ENCODE measurements around the gene SLC66A1.

The SLC66A1 gene

DNA sequence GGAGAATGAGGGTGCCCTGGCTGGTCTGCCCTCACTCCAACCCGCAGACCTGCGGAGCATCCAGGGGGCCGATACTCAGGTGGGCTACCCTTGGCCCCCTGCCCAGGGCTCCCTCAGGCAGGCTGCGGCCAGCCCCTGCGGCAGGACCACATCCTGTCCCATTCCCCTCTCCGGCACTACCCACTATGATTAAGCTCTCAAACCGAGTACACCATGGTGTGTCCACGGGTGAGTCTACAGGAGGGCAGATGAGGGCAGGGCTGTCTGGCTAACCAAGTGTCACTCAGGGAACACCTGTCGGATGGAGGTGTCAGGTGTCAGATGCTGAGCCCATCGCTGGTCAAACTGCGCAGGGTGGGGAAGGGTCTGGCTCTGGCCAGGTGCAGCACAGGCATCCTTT lies 47.2 kb downstream of the SLC66A1 start:
- no peaks in the 10 kb centered on the region for H3K27me3 Mint-ChIP-seq
- H3K4me1 Mint-ChIP-seq (ENCODE audit: low read depth in 2 of 2), result peaks cover 12 to 18% of the 10 kb centered on the region in 2 donors
- no peak for DNase-seq
- peak overlapping the region; percentile 58 to 77 for H3K27ac Mint-ChIP-seq
- H3K4me3 Mint-ChIP-seq, result no peak overlapping the region
- H3K9me3 Mint-ChIP-seq, result no peaks in the 10 kb centered on the region
- H3K36me3 Mint-ChIP-seq (ENCODE audit: insufficient read depth), result peaks cover 34% of the 10 kb centered on the region
- ATAC-seq (replicated peaks), result no peak

DNA sequence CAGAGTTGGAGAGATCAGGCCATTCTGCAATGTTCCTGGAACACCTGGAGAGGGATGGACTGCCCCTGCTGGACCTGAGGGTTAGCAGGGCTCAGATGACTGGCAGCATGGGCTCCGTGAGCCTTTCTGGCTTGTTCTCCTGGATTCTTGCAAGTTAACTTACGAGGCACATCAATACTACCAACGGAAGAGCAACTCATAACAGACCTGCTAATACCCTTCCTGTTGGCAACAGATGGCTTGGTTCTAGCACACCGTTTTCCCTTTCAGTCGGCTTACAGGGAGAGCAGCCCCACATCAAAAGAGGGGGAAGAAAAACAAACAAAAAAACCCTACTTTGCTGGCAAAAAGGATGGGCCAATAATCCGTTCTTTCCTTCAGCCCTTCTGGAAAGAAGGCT lies 47.9 kb downstream of the SLC66A1 start:
- Mint-ChIP-seq H3K27me3 (no peaks in the 10 kb centered on the region), H3K36me3 (ENCODE audit: insufficient read depth) (peaks cover 31% of the 10 kb centered on the region), H3K9me3 (no peaks in the 10 kb centered on the region), H3K4me3 (no peak overlapping the region), H3K4me1 (ENCODE audit: low read depth in 2 of 2) (peaks cover 16 to 21% of the 10 kb centered on the region in 2 donors), H3K27ac (peak overlapping the region; percentile 58 to 77)
- DNase-seq (no peak), ATAC-seq (replicated peaks) (no peak)

DNA sequence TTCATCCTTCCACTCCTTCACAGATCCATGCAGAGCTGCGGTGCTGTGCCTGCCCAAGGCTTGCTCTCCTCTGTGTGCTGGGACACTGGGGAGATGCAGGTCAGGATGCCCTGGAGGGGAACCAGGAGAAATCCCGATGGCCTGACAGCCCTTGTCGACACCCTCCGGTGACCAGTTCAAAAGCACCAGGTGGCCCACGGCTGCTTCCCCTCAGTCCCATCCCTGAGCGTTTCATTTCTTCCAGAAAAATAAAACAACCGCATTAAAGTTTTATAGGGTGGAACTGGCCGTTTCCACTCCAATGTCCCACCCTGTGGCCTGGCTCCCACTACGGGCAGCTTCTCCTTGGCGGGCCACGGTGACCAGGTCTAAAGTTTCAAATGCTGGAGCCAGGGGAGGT lies 48.3 kb downstream of the SLC66A1 start:
- peak overlapping the region; percentile 62 to 77 for H3K27ac Mint-ChIP-seq
- no peaks in the 10 kb centered on the region for H3K27me3 Mint-ChIP-seq
- no peak overlapping the region for H3K4me3 Mint-ChIP-seq
- DNase-seq, result no peak
- ATAC-seq (replicated peaks), result no peak
- H3K4me1 Mint-ChIP-seq (ENCODE audit: low read depth in 2 of 2), result peaks cover 18 to 25% of the 10 kb centered on the region in 2 donors
- no peaks in the 10 kb centered on the region for H3K9me3 Mint-ChIP-seq
- peaks cover 31% of the 10 kb centered on the region for H3K36me3 Mint-ChIP-seq (ENCODE audit: insufficient read depth)

DNA sequence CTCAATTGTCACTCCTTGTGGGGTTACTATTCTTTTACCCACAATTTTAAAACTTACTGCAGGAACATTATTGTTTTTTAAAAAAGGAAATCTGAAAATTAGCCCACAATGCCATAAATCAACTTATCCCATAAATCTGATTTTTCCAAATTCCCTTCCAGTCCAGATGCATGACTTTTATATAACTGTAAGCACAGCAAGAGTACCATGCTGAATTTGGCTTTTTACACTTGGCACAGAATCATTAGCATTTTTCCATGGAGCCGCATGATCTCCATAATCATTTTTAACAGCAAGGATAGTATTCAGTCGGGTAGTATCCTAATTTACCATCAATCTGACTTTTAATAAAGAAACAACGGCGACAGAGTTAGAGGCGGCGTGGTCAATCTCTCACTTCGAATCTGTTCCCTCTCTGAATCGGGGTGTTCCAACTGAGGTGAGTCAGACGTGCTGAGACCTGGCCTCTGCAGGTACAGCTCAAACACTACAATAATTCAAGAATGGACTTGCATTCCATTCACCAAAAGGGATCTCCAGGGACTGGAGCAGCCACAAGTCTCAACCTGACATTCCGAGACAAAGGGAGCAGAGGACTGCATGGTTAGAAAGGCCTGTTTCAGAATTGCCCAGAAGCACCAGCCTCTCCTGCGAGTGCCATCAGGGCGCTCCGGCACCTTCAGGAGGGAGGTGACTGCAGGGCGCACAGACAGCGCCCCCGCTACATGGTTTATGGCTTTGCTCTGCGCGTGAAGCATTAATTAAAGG lies 48.9 kb downstream of the SLC66A1 start:
- H3K36me3 Mint-ChIP-seq (ENCODE audit: insufficient read depth), result peaks cover 30% of the 10 kb centered on the region
- no peak for ATAC-seq (replicated peaks)
- DNase-seq, result no peak

DNA sequence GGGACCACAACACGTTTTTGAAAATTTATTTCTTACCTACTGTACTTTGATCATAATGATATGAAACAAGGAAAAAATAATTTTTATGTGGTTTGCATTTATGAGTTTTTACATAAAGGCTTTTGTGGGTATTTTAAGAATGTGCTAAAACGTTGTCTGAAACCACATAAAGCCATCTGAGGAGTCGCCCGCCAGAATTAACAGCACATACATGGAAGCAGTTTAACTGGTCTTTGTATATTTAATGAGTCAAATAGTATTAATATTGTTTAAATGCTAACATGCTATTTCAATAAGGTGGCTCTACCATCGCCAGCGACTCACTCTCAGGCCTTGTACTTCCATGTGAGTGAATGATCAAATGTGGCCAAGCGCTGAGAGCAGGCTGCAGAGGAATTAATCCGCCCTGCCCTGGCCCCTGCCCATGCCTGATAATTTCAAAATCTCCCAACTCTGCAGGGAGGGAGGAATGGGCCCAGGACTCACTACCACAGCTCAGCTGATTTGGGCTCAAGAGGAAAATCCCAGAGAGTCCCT lies 49.6 kb downstream of the SLC66A1 start:
- DNase-seq (no peak), ATAC-seq (replicated peaks) (no peak)
- H3K27me3 Mint-ChIP-seq, result no peaks in the 10 kb centered on the region
- H3K4me1 Mint-ChIP-seq (ENCODE audit: low read depth in 2 of 2), result peaks cover 20 to 32% of the 10 kb centered on the region in 2 donors
- H3K27ac Mint-ChIP-seq, result no peak overlapping the region
- H3K9me3 Mint-ChIP-seq, result no peaks in the 10 kb centered on the region
- H3K4me3 Mint-ChIP-seq, result no peak overlapping the region
- H3K36me3 Mint-ChIP-seq (ENCODE audit: insufficient read depth), result peaks cover 26% of the 10 kb centered on the region

More for the DNA sequence above, 48.9 kb downstream of the SLC66A1 start:
- H3K9me3 Mint-ChIP-seq, result no peaks in the 10 kb centered on the region
- H3K4me3 Mint-ChIP-seq, result no peak overlapping the region
- peaks cover 20 to 31% of the 10 kb centered on the region in 2 donors for H3K4me1 Mint-ChIP-seq (ENCODE audit: low read depth in 2 of 2)
- H3K27ac Mint-ChIP-seq, result peak overlapping the region; percentile 41 to 62
- H3K27me3 Mint-ChIP-seq, result no peaks in the 10 kb centered on the region

DNA sequence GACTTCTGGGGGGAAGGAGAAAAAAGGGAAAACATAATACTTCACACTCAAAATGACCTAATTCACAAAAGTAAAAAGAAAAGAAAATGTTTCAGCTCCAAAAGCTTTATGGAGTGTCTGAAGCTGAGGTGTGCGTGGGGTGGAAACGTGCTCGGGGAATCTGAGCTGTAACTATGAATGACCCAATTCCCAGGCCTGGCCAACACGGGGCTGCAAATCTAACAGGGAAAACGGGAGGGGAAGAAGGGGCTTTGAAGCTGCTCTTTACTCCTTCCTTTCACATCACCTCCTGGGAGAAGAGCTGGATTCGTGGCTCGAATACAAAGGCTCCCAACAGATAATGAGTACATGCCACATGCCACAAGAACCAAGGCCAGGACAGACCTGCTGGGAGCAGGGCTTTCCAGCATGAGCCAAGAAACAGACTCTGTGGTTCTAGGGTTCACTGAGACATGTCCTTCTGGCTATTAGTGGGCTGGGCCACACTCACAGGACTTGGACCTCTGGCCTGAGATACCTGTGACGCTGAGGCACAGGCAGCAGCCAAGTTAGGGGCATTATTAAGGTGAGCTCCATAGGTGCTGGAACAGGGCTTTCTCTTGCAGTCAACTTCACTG lies 51.5 kb downstream of the SLC66A1 start:
- Mint-ChIP-seq H3K27ac (peak overlapping the region in 1 of 2 donors; percentile 66), H3K36me3 (ENCODE audit: insufficient read depth) (peaks cover 20% of the 10 kb centered on the region), H3K27me3 (no peaks in the 10 kb centered on the region), H3K4me3 (no peak overlapping the region), H3K4me1 (ENCODE audit: low read depth in 2 of 2) (peaks cover 24 to 38% of the 10 kb centered on the region in 2 donors), H3K9me3 (no peaks in the 10 kb centered on the region)
- no peak for ATAC-seq (replicated peaks)
- no peak for DNase-seq

DNA sequence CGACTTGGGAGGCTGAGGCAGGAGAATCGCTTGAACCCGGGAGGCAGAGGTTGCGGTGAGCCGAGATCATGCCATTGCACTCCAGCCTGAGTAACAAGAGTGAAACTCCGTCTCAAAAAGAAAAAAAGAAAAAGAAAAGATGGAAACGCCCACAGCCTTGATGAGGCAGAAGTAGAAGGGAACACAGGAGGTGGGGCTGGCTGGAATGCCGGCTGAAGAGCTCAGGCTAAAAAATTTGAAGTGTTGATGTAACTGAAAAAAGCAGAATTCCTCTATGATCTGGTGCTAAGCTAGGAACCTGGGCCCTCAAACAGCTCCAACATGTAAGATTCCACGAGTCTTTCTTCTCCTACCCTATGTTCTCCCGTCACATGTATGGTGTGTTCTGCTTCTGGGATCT lies 53.6 kb downstream of the SLC66A1 start:
- H3K36me3 Mint-ChIP-seq (ENCODE audit: insufficient read depth), result peaks cover 26% of the 10 kb centered on the region
- no peak for DNase-seq
- ATAC-seq (replicated peaks), result no peak
- no peaks in the 10 kb centered on the region for H3K27me3 Mint-ChIP-seq
- peak overlapping the region in 1 of 2 donors; percentile 41 for H3K27ac Mint-ChIP-seq
- H3K4me1 Mint-ChIP-seq (ENCODE audit: low read depth in 2 of 2), result peaks cover 31 to 41% of the 10 kb centered on the region in 2 donors
- H3K9me3 Mint-ChIP-seq, result no peaks in the 10 kb centered on the region
- H3K4me3 Mint-ChIP-seq, result no peak overlapping the region

DNA sequence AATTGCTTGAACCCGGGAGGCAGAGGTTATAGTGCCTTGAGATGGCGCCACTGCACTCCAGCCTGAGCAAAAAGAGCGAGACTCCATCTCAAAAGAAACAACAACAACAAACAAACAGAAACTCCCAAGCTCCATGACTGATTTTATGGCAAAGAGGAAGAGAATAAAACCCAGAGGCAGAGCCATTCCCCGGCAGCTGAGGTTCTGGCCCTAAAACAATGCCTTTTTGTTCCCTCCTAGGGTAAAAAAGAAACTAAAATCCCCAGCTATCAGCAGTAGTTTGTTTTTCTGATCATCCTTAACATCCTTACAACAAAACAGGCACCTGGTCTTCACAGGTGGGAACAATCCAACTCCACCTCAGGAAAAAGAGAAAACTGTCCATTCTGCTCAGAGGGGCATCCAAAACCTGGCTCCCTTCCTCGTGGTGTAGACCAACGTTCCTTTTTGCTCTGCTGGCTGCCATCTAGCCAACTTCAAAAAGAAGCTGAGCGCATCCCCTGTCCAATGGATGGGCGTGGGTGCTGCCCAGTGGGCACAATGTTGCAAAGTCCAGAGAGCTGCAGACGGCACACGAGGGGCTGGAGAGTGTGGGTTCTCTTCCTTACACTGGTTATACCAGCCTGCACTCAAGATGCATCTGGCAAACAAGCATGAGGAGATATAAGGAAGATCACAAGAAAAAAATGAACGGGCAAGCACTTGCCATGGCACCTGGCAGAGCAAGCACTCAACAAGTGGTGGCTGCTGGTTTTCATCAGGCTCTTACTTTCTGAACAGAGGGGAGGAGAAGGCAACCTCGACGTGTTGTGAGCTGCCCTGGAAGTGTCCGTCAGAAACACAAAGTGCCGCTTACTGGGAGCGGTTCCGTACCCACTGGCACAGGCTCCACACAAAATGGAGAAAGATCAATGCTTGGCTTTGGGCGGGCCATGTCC lies 54.7 kb downstream of the SLC66A1 start:
- H3K27ac Mint-ChIP-seq, result peak overlapping the region; percentile 28 to 41
- DNase-seq (no peak), ATAC-seq (replicated peaks) (no peak)
- no peaks in the 10 kb centered on the region for H3K9me3 Mint-ChIP-seq
- H3K4me1 Mint-ChIP-seq (ENCODE audit: low read depth in 2 of 2), result peaks cover 28 to 30% of the 10 kb centered on the region in 2 donors
- H3K4me3 Mint-ChIP-seq, result no peak overlapping the region
- no peaks in the 10 kb centered on the region for H3K27me3 Mint-ChIP-seq
- H3K36me3 Mint-ChIP-seq (ENCODE audit: insufficient read depth), result peaks cover 29% of the 10 kb centered on the region

DNA sequence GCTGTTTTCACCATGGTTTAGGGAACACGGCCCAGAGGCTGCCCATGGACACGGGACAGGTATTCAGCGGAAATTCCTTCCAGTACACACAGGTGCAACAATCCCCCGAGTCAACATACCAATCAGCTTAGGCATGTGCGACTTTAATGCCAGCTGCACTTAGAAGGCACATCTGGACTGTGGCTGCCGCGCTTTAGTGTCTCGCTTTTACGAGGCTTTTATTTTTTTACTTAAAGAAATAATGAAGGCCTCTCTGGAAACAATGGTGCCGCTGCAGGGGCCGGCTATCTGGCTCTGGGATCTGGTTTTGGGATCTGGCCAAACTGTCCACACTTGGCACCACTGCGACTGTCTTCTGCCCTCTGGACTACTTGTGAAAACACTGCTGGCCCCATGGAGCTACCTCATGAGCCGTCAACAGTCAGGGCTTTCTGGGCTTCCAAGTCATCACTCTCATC lies 55.5 kb downstream of the SLC66A1 start:
- peak overlapping the region in 1 of 2 donors; percentile 41 for H3K27ac Mint-ChIP-seq
- no peak overlapping the region for H3K4me3 Mint-ChIP-seq
- peaks cover 28 to 30% of the 10 kb centered on the region in 2 donors for H3K4me1 Mint-ChIP-seq (ENCODE audit: low read depth in 2 of 2)
- peaks cover 29% of the 10 kb centered on the region for H3K36me3 Mint-ChIP-seq (ENCODE audit: insufficient read depth)
- H3K27me3 Mint-ChIP-seq, result no peaks in the 10 kb centered on the region
- DNase-seq (no peak), ATAC-seq (replicated peaks) (no peak)
- H3K9me3 Mint-ChIP-seq, result no peaks in the 10 kb centered on the region

DNA sequence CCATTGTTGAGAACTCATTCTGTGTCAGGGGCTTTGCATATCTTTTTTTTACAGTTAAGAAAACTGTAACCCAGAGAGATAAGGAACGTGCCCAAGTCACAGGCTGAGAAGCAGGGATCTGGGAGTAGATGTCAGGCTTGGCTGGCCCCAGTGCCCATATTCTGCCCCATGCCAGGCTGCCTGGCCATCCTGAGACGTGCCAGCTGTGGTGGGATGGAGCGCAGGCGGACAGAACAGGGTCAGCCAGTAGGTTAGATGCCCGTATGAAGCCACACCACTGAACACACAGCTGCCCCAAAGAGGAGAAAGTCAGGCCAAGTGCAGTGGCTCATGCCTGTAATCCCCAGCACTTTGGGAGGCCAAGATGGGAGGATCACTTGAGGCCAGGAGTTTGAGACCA lies 55.9 kb downstream of the SLC66A1 start:
- no peaks in the 10 kb centered on the region for H3K9me3 Mint-ChIP-seq
- H3K27ac Mint-ChIP-seq, result peak overlapping the region in 1 of 2 donors; percentile 35
- no peak for ATAC-seq (replicated peaks)
- H3K4me1 Mint-ChIP-seq (ENCODE audit: low read depth in 2 of 2), result peaks cover 29 to 30% of the 10 kb centered on the region in 2 donors
- no peak overlapping the region for H3K4me3 Mint-ChIP-seq
- no peaks in the 10 kb centered on the region for H3K27me3 Mint-ChIP-seq
- DNase-seq, result no peak
- peaks cover 31% of the 10 kb centered on the region for H3K36me3 Mint-ChIP-seq (ENCODE audit: insufficient read depth)

DNA sequence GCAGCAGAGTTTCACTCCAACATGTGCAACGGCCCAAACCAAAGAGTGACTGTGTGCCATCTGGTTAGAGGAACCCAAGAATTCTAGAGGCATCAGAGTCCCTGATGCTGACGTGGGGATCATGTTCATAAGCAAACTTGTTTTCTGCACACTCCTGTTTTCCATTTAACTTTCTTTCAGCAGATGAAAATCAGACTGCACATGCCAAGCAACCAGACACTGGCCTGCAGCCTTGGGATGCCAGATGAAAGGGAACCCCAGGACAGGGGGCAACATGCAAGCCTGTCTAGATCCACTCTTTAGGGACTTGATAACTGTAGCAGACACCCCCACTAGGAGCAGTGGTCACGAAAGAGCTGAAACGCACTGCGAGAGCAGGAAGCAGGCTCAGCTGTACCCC lies 56.8 kb downstream of the SLC66A1 start:
- H3K4me3 Mint-ChIP-seq, result no peak overlapping the region
- ATAC-seq (replicated peaks) (no peak), DNase-seq (no peak)
- H3K9me3 Mint-ChIP-seq, result no peaks in the 10 kb centered on the region
- no peaks in the 10 kb centered on the region for H3K27me3 Mint-ChIP-seq
- peaks cover 29% of the 10 kb centered on the region for H3K36me3 Mint-ChIP-seq (ENCODE audit: insufficient read depth)
- peaks cover 30 to 32% of the 10 kb centered on the region in 2 donors for H3K4me1 Mint-ChIP-seq (ENCODE audit: low read depth in 2 of 2)
- peak overlapping the region in 1 of 2 donors; percentile 35 for H3K27ac Mint-ChIP-seq

DNA sequence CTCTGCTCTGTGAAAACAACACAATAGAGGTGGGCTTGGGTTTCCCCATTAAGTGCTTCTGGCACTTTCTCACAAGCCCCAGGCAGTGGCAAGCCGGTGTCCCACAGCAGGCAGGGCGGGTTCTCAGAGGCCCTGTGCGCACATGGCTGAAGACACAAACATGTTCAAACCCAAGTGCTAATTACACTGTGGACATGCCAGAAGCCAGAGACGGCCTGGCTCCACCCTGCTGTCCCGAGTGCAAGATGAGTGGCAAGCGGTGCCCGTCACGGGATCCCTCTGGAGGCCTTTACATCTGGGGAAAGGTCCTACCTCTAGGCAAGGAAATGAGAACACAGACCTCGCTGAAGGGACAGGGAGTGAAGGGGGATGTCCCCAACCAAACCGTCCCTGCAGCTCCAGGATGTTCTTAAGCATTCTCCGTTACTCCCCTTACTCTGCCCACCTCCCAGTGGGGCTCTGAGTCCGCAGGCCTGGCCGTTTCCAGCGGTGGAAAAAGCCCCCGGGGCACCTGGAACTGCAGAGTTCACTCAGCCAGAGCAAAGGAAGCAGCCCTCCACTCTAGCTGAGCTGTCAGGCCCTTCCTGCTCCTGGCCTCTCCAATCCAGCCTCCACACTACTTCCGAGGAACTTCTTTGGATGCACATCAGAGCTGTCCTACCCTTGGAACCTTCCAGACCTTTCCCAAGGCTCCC lies 57.4 kb downstream of the SLC66A1 start:
- ATAC-seq (replicated peaks) (no peak), DNase-seq (no peak)
- Mint-ChIP-seq H3K27me3 (no peaks in the 10 kb centered on the region), H3K27ac (peak overlapping the region in 1 of 2 donors; percentile 87), H3K9me3 (no peaks in the 10 kb centered on the region), H3K4me3 (no peak overlapping the region), H3K4me1 (ENCODE audit: low read depth in 2 of 2) (peaks cover 26 to 33% of the 10 kb centered on the region in 2 donors), H3K36me3 (ENCODE audit: insufficient read depth) (peaks cover 32% of the 10 kb centered on the region)
